GM13977 (cell line): ENCODE measurements around the gene ZNF831.

Source experiments
- DNase-seq: peaks from one replicate; pipeline ENCODE4 v3.0.0; 2012; ENCODE audit warnings: low spot score
- in situ Hi-C: fragments of 300-500 bp; cut with MboI; formaldehyde crosslinking; loops from one replicate; pipeline ENCODE4 v1.12.0; 2022; ENCODE audit warnings: low sequenced_read_pairs, low pct_unique_long_range_greater_than_20kb, mixed read lengths, inconsistent platforms; ENCODE audit not compliant: unreplicated experiment
- TF ChIP-seq, protein P1 (sequence below): IDR thresholded peaks from 2 replicates; pipeline ENCODE4 v1.5.1; 2012; ENCODE audit warnings: mild to moderate bottlenecking, control low read depth; ENCODE audit not compliant: insufficient read depth; ENCODE audit errors: extremely low read depth, missing control alignments

Gene ZNF831

DNA sequence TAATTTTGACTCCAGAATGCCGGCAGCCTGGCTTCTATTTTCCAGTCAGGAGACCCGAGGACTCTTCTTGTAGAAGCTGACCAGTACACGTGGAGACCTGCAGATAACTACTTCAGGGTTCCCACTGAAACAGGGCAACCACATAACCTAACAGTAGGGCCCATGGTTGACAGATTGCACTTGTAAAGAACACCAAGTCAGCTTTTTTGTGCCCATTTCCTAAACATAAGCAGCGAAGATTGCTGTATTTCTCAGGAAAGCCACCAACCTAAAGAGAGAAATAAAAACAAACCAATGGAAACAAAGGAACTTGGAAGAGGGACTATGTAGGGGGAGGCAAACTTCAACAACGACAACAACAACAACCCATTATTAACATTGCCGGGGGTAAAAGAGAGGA is 86.7 kb downstream of the ZNF831 start:
- no peak for DNase-seq
- in situ Hi-C loops: no loop called here
- TF ChIP-seq, protein P1, sequence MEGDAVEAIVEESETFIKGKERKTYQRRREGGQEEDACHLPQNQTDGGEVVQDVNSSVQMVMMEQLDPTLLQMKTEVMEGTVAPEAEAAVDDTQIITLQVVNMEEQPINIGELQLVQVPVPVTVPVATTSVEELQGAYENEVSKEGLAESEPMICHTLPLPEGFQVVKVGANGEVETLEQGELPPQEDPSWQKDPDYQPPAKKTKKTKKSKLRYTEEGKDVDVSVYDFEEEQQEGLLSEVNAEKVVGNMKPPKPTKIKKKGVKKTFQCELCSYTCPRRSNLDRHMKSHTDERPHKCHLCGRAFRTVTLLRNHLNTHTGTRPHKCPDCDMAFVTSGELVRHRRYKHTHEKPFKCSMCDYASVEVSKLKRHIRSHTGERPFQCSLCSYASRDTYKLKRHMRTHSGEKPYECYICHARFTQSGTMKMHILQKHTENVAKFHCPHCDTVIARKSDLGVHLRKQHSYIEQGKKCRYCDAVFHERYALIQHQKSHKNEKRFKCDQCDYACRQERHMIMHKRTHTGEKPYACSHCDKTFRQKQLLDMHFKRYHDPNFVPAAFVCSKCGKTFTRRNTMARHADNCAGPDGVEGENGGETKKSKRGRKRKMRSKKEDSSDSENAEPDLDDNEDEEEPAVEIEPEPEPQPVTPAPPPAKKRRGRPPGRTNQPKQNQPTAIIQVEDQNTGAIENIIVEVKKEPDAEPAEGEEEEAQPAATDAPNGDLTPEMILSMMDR: no peak

DNA sequence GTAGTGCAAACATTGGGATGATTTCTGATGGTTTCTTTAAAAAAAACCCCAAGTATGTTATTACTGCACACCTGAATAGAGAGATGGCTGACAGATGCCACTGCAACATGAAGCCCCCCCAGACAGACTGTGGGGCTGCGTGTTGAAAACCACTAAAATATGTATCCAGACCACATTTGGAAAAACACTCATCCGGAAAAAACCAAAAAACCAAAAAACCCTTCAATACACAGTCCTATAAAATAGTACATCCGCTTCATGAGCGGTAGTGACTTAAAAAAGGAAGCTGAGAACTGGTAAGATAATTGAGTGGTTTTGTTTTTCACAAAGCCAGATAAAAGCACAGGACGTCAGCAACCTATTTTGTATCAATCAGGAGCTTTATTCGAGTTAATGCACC is 89.7 kb downstream of the ZNF831 start:
- DNase-seq: no peak
- in situ Hi-C loops: no loop called here
- TF ChIP-seq, protein P1: no peak

DNA sequence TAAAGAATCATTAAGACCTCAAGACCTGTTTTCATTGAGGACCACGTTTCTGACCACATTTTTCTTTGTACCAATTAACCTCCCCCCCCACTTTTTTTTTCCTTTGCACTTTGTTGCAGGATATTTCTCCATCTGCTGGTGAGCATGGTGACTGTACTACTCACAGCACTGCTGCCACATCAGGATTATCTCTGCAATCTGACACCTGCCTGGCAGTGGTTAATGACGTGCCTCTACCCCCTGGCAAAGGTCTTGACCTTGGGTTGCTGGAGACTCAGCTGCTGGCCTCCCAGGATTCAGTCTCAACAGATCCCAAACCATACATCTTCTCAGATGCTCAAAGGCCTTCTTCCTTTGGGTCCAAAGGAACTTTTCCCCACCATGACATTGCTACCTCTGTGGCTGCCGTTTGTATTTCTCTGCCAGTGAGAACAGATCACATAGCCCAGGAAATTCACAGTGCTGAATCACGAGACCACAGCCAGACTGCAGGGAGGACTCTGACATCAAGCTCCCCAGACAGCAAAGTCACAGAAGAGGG is 90.2 kb downstream of the ZNF831 start:
- in situ Hi-C loops: no loop called here
- TF ChIP-seq, protein P1: no peak

DNA sequence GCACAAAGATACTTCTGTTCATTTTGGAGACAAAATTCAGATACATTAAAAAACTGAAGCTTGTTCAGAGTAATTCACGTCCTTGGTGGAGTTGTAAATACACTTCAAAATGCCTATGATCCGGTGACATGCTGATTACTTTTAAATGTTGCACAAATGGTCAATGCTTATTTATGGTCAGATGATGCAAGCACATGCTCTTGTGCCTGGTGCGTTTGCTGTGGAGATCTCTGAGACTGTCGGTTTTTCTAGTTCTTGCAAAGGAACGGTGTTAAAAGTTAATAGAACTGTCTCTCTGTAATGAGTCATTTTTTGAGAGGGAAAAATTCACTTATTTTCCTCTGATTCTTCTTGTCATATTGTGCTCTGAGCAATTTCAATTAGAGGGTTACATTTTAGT is 91.6 kb downstream of the ZNF831 start:
- TF ChIP-seq, protein P1: no peak
- in situ Hi-C loops: no loop called here

More for the DNA sequence above, 90.2 kb downstream of the ZNF831 start:
- DNase-seq: no peak

DNA sequence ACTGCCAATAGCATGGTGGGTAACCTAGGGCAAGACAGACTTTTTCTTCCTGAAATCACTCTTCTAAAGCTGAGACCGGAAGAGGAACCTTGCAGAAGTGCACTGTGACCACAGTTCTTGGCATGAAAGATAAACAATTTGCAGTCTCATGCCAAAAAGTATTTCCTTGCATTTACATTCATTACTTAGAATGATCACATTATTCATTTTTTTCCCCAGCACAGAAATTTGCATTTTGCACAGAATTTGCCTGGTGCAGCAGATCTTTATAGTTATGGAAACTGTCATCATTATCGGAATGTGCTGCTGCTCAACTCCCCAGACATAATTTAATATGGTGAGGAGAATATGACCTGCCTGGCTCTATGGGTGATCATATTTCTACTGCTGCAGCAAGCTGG is 94.6 kb downstream of the ZNF831 start:
- TF ChIP-seq, protein P1: no peak
- no peak for DNase-seq
- in situ Hi-C loops: no loop called here

More for the DNA sequence above, 91.6 kb downstream of the ZNF831 start:
- no peak for DNase-seq

DNA sequence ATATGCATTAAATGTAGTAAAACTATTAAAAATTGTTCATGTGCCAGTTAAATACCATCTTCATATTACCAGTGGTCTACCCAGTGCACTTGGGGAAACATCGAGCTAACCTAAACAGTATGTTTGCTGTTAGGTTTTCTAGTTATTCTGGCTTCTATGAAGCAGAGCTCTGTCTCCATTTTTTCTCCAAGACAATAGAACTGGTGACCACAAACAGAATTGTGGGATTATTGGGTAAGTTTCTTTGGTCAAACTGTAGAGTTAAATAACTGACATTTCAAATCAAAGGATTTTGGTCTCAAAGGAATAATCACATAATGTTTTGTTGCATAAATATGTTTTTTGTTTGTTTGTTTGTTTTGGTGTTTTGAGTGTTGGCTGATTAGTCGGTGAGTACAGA is 96.3 kb downstream of the ZNF831 start:
- in situ Hi-C loops: no loop called here
- no peak for DNase-seq
- TF ChIP-seq, protein P1: no peak

DNA sequence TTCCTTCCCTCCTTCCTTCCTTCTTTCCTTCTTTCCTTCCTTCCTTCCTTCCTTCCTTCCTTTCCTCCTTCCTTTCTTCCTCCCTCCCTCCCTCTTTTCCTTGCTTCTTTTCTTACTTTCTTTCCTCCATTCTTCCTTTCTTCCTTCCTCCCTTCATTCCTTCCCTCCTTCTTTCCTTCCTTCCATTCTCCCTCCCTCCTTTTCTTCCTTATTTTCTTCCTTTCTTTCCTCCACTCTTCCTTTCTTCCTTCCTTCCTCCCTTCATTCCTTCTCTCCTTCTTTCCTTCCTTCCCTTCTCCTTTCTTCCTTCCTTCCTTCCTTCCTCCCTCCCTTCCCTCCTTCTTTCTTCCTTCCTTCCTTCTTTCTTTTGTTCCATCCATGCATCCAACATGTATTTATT is 101.7 kb downstream of the ZNF831 start:
- TF ChIP-seq, protein P1: no peak
- no peak for DNase-seq
- in situ Hi-C loops: no loop called here
